ENCODE results near the gene COPZ2. TPM values are rescaled to one million over a fixed set of nuclear protein-coding genes. Genes with fewer than 3 reads are reported as not detected.
"Not testable (repeated sequence)": the region's sequence is repeated elsewhere in the genome, so short reads cannot be mapped to it uniquely, and the experiment has no call there.

The COPZ2 gene
- total RNA-seq, 2 donors from 2014 or later: not detected

- Histone ChIP-seq H3K9me3 (ENCODE audit: control insufficient read depth, low read length) (no peaks in the 10 kb centered on the region), H3K4me1 (ENCODE audit: control insufficient read depth, insufficient read depth, low read length) (no peaks in the 10 kb centered on the region), H3K36me3 (ENCODE audit: control insufficient read depth, insufficient read depth, low read length) (peaks cover 74% of the 10 kb centered on the region), H3K27me3 (ENCODE audit: control insufficient read depth, insufficient read depth, low read length, poor library complexity, severe bottlenecking) (no peaks in the 10 kb centered on the region), H3K4me3 (ENCODE audit: low read length) (no peak overlapping the region), H3K9ac (ENCODE audit: extremely low read depth, low read length, poor library complexity, severe bottlenecking) (no peak overlapping the region), H3K27ac (ENCODE audit: low read depth, low read length) (no peak overlapping the region)
- Mint-ChIP-seq H3K4me3 (no peak overlapping the region), H3K27me3 (ENCODE audit: insufficient read depth) (no peaks in the 10 kb centered on the region), H3K4me1 (no peaks in the 10 kb centered on the region), H3K9me3 (no peaks in the 10 kb centered on the region), H3K36me3 (ENCODE audit: low read depth) (peaks cover 65% of the 10 kb centered on the region), H3K27ac (peak overlapping the region; percentile 22)
- TF ChIP-seq, protein P1, sequence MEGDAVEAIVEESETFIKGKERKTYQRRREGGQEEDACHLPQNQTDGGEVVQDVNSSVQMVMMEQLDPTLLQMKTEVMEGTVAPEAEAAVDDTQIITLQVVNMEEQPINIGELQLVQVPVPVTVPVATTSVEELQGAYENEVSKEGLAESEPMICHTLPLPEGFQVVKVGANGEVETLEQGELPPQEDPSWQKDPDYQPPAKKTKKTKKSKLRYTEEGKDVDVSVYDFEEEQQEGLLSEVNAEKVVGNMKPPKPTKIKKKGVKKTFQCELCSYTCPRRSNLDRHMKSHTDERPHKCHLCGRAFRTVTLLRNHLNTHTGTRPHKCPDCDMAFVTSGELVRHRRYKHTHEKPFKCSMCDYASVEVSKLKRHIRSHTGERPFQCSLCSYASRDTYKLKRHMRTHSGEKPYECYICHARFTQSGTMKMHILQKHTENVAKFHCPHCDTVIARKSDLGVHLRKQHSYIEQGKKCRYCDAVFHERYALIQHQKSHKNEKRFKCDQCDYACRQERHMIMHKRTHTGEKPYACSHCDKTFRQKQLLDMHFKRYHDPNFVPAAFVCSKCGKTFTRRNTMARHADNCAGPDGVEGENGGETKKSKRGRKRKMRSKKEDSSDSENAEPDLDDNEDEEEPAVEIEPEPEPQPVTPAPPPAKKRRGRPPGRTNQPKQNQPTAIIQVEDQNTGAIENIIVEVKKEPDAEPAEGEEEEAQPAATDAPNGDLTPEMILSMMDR (conservative IDR thresholded peaks at IDR 0.05): peak; percentile 83
- DNase-seq: peak; percentile 93
- WGBS, 2 experiments (ENCODE audit: insufficient coverage in 1 of 2, insufficient read length in 1 of 2): 80 to 96% methylated on average over 5 to 7 of the region's 7 CpGs
Observed at GRCh38 chr17:48074322-48075081, 36.9 kb upstream of the COPZ2 start.

- H3K4me1 Mint-ChIP-seq; H3K4me1 ChIP-seq (ENCODE audit: control insufficient read depth, insufficient read depth, low read length); H3K9me3 ChIP-seq (ENCODE audit: control insufficient read depth, low read length); H3K4me3 ChIP-seq (ENCODE audit: low read length); H3K27ac Mint-ChIP-seq; H3K9me3 Mint-ChIP-seq; H3K27me3 Mint-ChIP-seq (ENCODE audit: insufficient read depth); H3K4me3 Mint-ChIP-seq; H3K27me3 ChIP-seq (ENCODE audit: control insufficient read depth, insufficient read depth, low read length, poor library complexity, severe bottlenecking); H3K27ac ChIP-seq (ENCODE audit: low read depth, low read length); DNase-seq; H3K9ac ChIP-seq (ENCODE audit: extremely low read depth, low read length, poor library complexity, severe bottlenecking): not testable (repeated sequence)
- H3K36me3 ChIP-seq (ENCODE audit: control insufficient read depth, insufficient read depth, low read length): peaks cover 79% of the 10 kb centered on the region
- WGBS, 2 experiments (ENCODE audit: insufficient coverage in 1 of 2, insufficient read length in 1 of 2): 93 to 94% methylated on average over 4 to 5 of the region's 5 CpGs
- H3K36me3 Mint-ChIP-seq (ENCODE audit: low read depth): peaks cover 70% of the 10 kb centered on the region
Observed at GRCh38 chr17:48073566-48074094, 36.0 kb upstream of the COPZ2 start.

DNA sequence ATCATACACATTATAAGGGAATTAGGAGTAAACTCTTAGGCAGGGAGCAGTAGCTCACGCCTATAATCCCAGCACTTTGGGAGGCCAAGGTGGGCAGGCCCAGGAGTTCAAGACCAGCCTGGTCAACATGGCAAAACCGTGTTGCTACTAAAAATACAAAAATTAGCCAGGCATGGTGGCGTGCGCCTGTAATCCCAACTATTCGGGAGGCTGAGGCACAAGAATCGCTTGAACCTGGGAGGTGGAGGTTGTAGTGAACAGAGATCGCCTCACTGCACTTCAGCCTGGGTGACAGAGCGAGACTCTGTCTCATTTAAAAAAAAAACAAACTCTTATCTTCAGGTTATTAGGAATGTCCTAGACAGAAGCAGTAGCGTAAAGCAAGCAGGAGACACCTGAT, 35.2 kb upstream of the COPZ2 start:
- not testable (repeated sequence) for H3K9me3 Mint-ChIP-seq; H3K9me3 ChIP-seq (ENCODE audit: control insufficient read depth, low read length); H3K27me3 ChIP-seq (ENCODE audit: control insufficient read depth, insufficient read depth, low read length, poor library complexity, severe bottlenecking); H3K27me3 Mint-ChIP-seq (ENCODE audit: insufficient read depth); H3K4me3 ChIP-seq (ENCODE audit: low read length); DNase-seq; H3K27ac ChIP-seq (ENCODE audit: low read depth, low read length); H3K27ac Mint-ChIP-seq; H3K4me3 Mint-ChIP-seq; H3K9ac ChIP-seq (ENCODE audit: extremely low read depth, low read length, poor library complexity, severe bottlenecking); H3K4me1 ChIP-seq (ENCODE audit: control insufficient read depth, insufficient read depth, low read length); H3K4me1 Mint-ChIP-seq
- H3K36me3 ChIP-seq (ENCODE audit: control insufficient read depth, insufficient read depth, low read length): peaks cover 85% of the 10 kb centered on the region
- 88 to 95% methylated on average over 8 to 9 of the region's 9 CpGs for WGBS, 2 experiments (ENCODE audit: insufficient coverage in 1 of 2, insufficient read length in 1 of 2)
- peaks cover 72% of the 10 kb centered on the region for H3K36me3 Mint-ChIP-seq (ENCODE audit: low read depth)

- TF ChIP-seq, protein P1 (conservative IDR thresholded peaks at IDR 0.05): no peak
- Histone ChIP-seq H3K9me3 (ENCODE audit: control insufficient read depth, low read length) (no peaks in the 10 kb centered on the region), H3K9ac (ENCODE audit: extremely low read depth, low read length, poor library complexity, severe bottlenecking) (no peak overlapping the region), H3K36me3 (ENCODE audit: control insufficient read depth, insufficient read depth, low read length) (peaks cover 89% of the 10 kb centered on the region), H3K4me3 (ENCODE audit: low read length) (no peak overlapping the region), H3K4me1 (ENCODE audit: control insufficient read depth, insufficient read depth, low read length) (no peaks in the 10 kb centered on the region), H3K27ac (ENCODE audit: low read depth, low read length) (no peak overlapping the region), H3K27me3 (ENCODE audit: control insufficient read depth, insufficient read depth, low read length, poor library complexity, severe bottlenecking) (no peaks in the 10 kb centered on the region)
- Mint-ChIP-seq H3K4me3 (no peak overlapping the region), H3K9me3 (no peaks in the 10 kb centered on the region), H3K27ac (no peak overlapping the region), H3K27me3 (ENCODE audit: insufficient read depth) (no peaks in the 10 kb centered on the region), H3K4me1 (no peaks in the 10 kb centered on the region), H3K36me3 (ENCODE audit: low read depth) (peaks cover 71% of the 10 kb centered on the region)
- 90% methylated on average over 2 of the region's 2 CpGs for WGBS, 2 experiments (ENCODE audit: insufficient coverage in 1 of 2, insufficient read length in 1 of 2)
- no peak for DNase-seq
Observed at GRCh38 chr17:48071654-48072053, 34.1 kb upstream of the COPZ2 start.

All from endodermal cell (in vitro differentiated cells).